CD4-positive, alpha-beta memory T cell (primary cell): ENCODE results near the gene CFAP410. TPM values are rescaled to one million over a fixed set of nuclear protein-coding genes. Genes with fewer than 3 reads are reported as not detected.

Experiments
- CTCF ChIA-PET: fragments of 350-600 bp; sonication (Branson Sonifier 250); formaldehyde crosslinking; loops from one replicate; lab custom pipeline; 2021; ENCODE audit warnings: inconsistent platforms; ENCODE audit not compliant: partially characterized antibody; lab: Charles Lee
- POLR2A ChIA-PET: fragments of 350-600 bp; sonication (Branson Sonifier 250); formaldehyde crosslinking; loops from one replicate; lab custom pipeline; 2021; ENCODE audit not compliant: partially characterized antibody; lab: Charles Lee
- DNase-seq, 5 donors: peaks; one replicate each; pipeline versions ENCODE4 v3.0.0 to v3.0.0-alpha.2; 2020 to 2022; ENCODE audit warnings: mixed read lengths in 1 of 5
- H3K27ac ChIP-seq: one replicate; pipeline ENCODE4 v1.7.0; 2013; ENCODE audit warnings: low read depth, low read length
- H3K27me3 ChIP-seq: 2 replicates; pipeline ENCODE4 v1.7.0; 2013; ENCODE audit warnings: mild to moderate bottlenecking, low read length, moderate library complexity; ENCODE audit not compliant: insufficient read depth
- H3K36me3 ChIP-seq: 2 replicates; pipeline ENCODE4 v1.7.0; 2013; ENCODE audit warnings: mild to moderate bottlenecking, low read length, moderate library complexity; ENCODE audit not compliant: insufficient read depth
- H3K4me1 ChIP-seq: 2 replicates; pipeline ENCODE4 v1.7.0; 2013; ENCODE audit warnings: mild to moderate bottlenecking, low read length, moderate library complexity; ENCODE audit not compliant: insufficient read depth
- H3K4me3 ChIP-seq, 2 donors: one replicate each; pipeline ENCODE4 v1.7.0; 2013; ENCODE audit warnings: low read length in 2 of 2, mild to moderate bottlenecking in 1 of 2
- H3K9me3 ChIP-seq, 2 donors: one replicate each; pipeline ENCODE4 v1.7.0; 2013; ENCODE audit warnings: low read length in 2 of 2, control low read depth in 1 of 2; ENCODE audit not compliant: control insufficient read depth in 1 of 2
- H3K27ac Mint-ChIP-seq, 7 donors: one replicate each; pipeline ENCODE4 v1.8.0; 2020 to 2021; ENCODE audit warnings: mixed read lengths in 7 of 7, mild to moderate bottlenecking in 6 of 7, inconsistent platforms in 3 of 7, moderate library complexity in 3 of 7
- H3K27me3 Mint-ChIP-seq, 2 donors: one replicate each; pipeline ENCODE4 v1.8.0; 2020 to 2021; ENCODE audit warnings: mixed read lengths in 2 of 2
- H3K36me3 Mint-ChIP-seq, 2 donors: one replicate each; pipeline ENCODE4 v1.8.0; 2020 to 2021; ENCODE audit warnings: mixed read lengths in 2 of 2, inconsistent platforms in 1 of 2, mild to moderate bottlenecking in 1 of 2
- H3K4me1 Mint-ChIP-seq, 4 donors: one replicate each; pipeline ENCODE4 v1.8.0; 2020 to 2021; ENCODE audit warnings: mixed read lengths in 4 of 4, mild to moderate bottlenecking in 1 of 4
- H3K4me3 Mint-ChIP-seq, 8 donors: one replicate each; pipeline ENCODE4 v1.8.0; 2020 to 2021; ENCODE audit warnings: mixed read lengths in 8 of 8, mild to moderate bottlenecking in 7 of 8, moderate library complexity in 6 of 8, inconsistent platforms in 3 of 8
- H3K9me3 Mint-ChIP-seq, 8 donors: one replicate each; pipeline ENCODE4 v1.8.0; 2020 to 2021; ENCODE audit warnings: mixed read lengths in 8 of 8, mild to moderate bottlenecking in 5 of 8, inconsistent platforms in 3 of 8, moderate library complexity in 1 of 8
- intact Hi-C: fragments of 100-400 bp; cut with micrococcal nuclease; formaldehyde crosslinking; loops from one replicate; pipeline ENCODE4 v1.15.1; 2023
- polyA plus RNA-seq, 2 donors: library from polyadenylated mRNA; unstranded; fragments of 300-500 nt; fragmentation: Illumina TruSeq; gene quantifications; one replicate each; pipeline ENCODE4 v1.2.3, GENCODE V29; 2021
- total RNA-seq, 2 experiments: library from RNA; stranded (reverse); gene quantifications; one replicate each; pipeline ENCODE4 v1.2.3, GENCODE V29; 2021

Gene CFAP410
- total and polyA plus RNA-seq, 4 experiments from 2014 or later = 20.1 to 55.2 (median 42.0) TPM

DNA sequence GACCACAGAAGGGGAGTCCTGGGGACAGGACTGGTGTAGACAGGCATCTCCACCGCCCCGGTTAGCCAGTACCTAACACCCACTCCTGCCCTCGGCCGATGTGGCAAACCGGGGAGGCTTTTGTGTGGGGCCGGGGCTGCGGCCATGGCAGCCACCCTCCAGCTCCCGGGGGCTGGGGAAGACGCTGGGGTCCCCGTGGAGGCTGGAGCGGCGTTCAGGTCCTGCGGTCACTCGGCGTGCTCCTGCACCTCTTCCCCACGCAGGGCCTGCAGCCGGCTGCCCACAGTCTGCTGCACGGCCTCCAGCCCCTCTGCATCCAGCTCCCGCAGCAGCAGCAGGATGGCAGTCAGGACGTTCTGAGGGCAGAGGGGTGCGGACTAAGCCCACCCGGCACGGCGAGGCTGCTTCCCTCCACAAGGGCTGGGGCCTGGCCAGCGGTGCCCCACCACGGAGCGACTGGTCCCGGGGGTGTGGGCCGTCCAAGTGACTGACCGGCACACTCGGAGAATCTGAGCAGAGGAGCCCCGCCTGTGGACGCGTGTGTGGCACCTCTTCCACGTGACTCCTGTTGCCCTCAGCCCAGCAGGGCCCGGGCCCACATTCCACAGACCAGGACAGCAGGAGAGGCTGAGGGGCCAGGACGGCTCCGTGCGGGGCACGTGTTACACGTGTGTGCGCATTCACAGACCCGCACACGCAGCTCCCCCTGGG, 9.1 kb downstream of the CFAP410 start:
- ChIA-PET POLR2A (interaction anchor here (1.2 to 2.1 kb wide), 3 partner anchors 9 to 11 kb away, joined by 3 to 5 read pairs (median 3); partner anchors contain the start of gene CFAP410), CTCF (no interaction called here)
- Mint-ChIP-seq H3K27ac (no peak overlapping the region), H3K27me3 (no peaks in the 10 kb centered on the region), H3K36me3 (peaks cover 0 to 9% of the 10 kb centered on the region in 2 donors), H3K9me3 (peaks cover 0 to 3% (median 0%) of the 10 kb centered on the region in 8 donors), H3K4me1 (peaks cover 0 to 5% (median 2%) of the 10 kb centered on the region in 4 donors), H3K4me3 (no peak overlapping the region)
- intact Hi-C loops = loop anchor here (10.0 kb wide), 1 partner anchor 485 kb away; the partner anchor contains the start of gene SUMO3
- no peaks in the 10 kb centered on the region for H3K27me3 ChIP-seq
- no peak overlapping the region for H3K4me3 ChIP-seq
- H3K27ac ChIP-seq = no peak overlapping the region
- H3K9me3 ChIP-seq = no peaks in the 10 kb centered on the region
- DNase-seq = no peak
- peaks cover 4% of the 10 kb centered on the region for H3K36me3 ChIP-seq
- no peaks in the 10 kb centered on the region for H3K4me1 ChIP-seq

DNA sequence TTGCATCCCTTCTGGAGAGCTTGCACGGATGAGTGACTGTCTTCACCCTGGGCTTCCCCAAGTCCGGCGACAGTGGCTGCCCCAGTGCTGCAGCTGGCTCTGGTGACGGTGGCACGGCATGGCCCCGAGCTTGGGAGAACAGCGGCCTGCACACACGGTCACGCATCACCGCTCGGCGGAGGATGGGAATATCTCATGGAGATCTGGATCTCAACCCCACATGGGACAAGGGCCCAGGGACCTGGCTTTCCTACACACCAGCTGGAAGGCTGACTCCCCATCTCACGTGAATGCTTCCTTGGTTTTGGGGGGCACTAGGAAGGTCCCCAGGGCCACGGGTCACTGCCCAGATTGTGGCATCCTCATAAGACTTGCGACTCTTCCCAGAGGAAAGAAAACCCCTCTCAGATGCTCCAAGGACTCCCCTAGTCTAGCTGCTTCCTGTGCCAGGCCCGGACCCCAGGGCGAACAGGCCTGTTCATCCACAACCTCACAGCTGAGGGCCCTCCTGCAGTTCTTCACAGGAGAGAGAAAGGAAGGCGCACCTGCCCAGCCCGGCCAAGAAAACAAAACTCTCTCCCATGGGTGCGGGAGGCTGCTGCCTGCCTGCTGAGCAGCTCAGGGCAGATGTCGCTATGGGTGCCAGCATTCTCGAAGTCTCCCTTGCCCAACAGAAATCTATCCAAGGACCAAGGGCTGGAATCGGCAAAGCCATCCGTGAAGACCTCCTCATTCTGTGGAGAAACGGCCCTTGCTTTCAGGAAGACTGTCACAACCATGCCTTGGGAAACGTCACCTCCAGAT, 9.9 kb downstream of the CFAP410 start:
- ChIA-PET CTCF (no interaction called here), POLR2A (interaction anchor here (0.6 to 2.1 kb wide), 4 partner anchors 8 to 274 kb away, joined by 3 to 5 read pairs (median 3); partner anchors contain the start of gene CFAP410)
- Histone ChIP-seq H3K36me3 (peaks cover 4% of the 10 kb centered on the region), H3K4me1 (no peaks in the 10 kb centered on the region), H3K9me3 (no peaks in the 10 kb centered on the region), H3K4me3 (no peak overlapping the region), H3K27me3 (no peaks in the 10 kb centered on the region), H3K27ac (no peak overlapping the region)
- no peaks in the 10 kb centered on the region for H3K27me3 Mint-ChIP-seq
- H3K4me3 Mint-ChIP-seq = peak overlapping the region in 1 of 8 donors; percentile 29
- H3K27ac Mint-ChIP-seq = peak overlapping the region in 2 of 7 donors; percentile 23 to 41
- intact Hi-C loops = no loop called here
- peaks cover 0 to 5% (median 2%) of the 10 kb centered on the region in 4 donors for H3K4me1 Mint-ChIP-seq
- H3K36me3 Mint-ChIP-seq = peaks cover 0 to 13% of the 10 kb centered on the region in 2 donors
- no peak for DNase-seq
- peaks cover 0 to 3% (median 0%) of the 10 kb centered on the region in 8 donors for H3K9me3 Mint-ChIP-seq

DNA sequence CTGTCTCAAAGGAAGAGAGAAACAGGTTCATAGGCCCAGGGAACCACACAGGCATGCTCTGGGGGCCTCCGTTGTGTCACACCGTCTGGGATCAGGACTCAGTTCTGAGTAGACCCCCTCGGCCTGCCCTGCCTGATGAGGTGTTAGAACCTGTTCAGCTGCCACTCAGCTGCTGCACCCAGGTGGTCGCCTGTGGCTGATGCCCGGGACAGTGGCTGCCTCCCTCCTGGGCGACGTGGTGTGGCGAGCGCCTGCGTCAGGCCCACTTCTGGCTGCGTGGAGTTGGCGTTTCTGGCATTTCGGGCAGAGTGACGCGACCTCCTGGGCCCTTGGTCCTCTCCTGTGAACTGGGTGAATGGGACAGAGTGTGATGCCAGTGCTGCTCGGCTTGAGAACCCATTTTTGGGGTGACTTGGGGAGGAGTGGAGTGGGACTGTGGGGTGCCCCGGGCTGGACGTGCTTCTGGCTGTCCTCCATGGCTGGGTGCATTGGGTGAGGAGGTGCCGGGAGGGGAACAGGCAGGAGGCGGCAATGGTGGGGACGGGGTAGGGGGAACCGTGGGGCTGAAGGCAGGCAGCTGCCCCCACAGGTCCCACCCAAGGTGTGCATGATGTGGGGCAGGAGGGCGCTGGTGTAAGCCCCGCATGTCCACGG, 10.8 kb downstream of the CFAP410 start:
- Mint-ChIP-seq H3K4me1 (peaks cover 0 to 5% (median 2%) of the 10 kb centered on the region in 4 donors), H3K4me3 (no peak overlapping the region), H3K36me3 (peaks cover 0 to 13% of the 10 kb centered on the region in 2 donors), H3K27me3 (no peaks in the 10 kb centered on the region), H3K27ac (peak overlapping the region in 3 of 7 donors; percentile 31 to 41 (median 35)), H3K9me3 (peaks cover 0 to 3% (median 0%) of the 10 kb centered on the region in 8 donors)
- H3K27ac ChIP-seq = no peak overlapping the region
- no peaks in the 10 kb centered on the region for H3K4me1 ChIP-seq
- H3K36me3 ChIP-seq = peaks cover 4% of the 10 kb centered on the region
- ChIA-PET CTCF (no interaction called here), POLR2A (interaction anchor here (1.2 to 1.3 kb wide), 2 partner anchors 10 kb away, joined by 3 to 9 read pairs; partner anchors contain the start of gene CFAP410)
- no peak for DNase-seq
- H3K9me3 ChIP-seq = no peaks in the 10 kb centered on the region
- no peak overlapping the region for H3K4me3 ChIP-seq
- H3K27me3 ChIP-seq = no peaks in the 10 kb centered on the region
- intact Hi-C loops = no loop called here

GRCh38 chr21:44327603-44327974, 11.6 kb downstream of the CFAP410 start:
- Histone ChIP-seq H3K27me3 (no peaks in the 10 kb centered on the region), H3K36me3 (peaks cover 4% of the 10 kb centered on the region), H3K27ac (no peak overlapping the region), H3K4me3 (no peak overlapping the region), H3K9me3 (no peaks in the 10 kb centered on the region), H3K4me1 (no peaks in the 10 kb centered on the region)
- Mint-ChIP-seq H3K27me3 (no peaks in the 10 kb centered on the region), H3K36me3 (peaks cover 0 to 19% of the 10 kb centered on the region in 2 donors), H3K4me1 (peaks cover 0 to 5% (median 2%) of the 10 kb centered on the region in 4 donors), H3K9me3 (peaks cover 0 to 3% (median 0%) of the 10 kb centered on the region in 8 donors), H3K4me3 (no peak overlapping the region), H3K27ac (peak overlapping the region in 1 of 7 donors; percentile 15)
- ChIA-PET POLR2A (interaction anchor here (1.2 kb wide), 1 partner anchor 11 kb away, joined by 9 read pairs; the partner anchor contains the start of gene CFAP410), CTCF (no interaction called here)
- intact Hi-C loops = no loop called here
- DNase-seq = no peak

DNA sequence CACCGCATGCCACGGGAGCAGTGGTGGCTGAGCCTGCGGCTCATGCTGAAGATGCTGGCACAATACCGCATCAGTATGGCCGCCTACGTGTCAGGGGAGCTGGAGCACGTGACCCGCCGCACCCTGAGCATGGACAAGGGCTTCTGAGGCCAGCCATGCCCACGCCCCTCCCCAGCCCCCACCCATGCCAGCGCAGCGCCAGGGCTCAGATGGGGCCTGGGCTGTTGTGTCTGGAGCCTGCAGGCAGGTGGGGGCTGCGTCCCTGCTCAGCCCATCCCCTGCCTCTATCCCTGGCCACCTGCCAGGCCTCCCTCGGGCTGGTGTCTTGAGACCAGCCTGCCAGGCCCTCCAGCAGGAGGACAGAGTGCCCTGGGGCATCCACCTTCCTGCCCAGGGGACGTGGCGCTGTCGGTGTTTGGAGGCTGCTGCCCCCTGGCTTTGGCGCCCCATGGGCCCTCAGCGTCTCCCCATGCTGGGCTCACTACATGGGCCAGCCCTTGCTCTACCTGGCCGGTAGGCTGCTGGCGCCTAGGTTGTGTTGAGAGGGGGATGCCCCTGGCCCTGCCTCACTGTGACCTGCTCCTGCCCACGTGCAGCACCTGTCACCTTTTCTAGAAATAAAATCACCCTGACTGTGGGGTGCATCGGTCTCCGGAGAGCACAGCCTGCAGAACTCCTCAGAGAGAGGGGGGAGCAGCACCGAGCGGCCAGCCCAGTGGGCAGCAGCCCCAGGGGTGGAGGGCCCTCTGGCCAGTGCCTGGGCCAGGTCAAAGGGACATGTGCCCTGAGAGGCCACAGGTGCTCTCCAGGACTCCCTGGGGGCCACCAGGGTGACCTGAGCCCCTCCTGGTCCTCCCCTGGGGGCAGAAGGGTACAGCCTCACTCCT, 12.2 kb downstream of the CFAP410 start:
- Mint-ChIP-seq H3K27me3 (no peaks in the 10 kb centered on the region), H3K27ac (no peak overlapping the region), H3K4me1 (peaks cover 0 to 4% (median under 1%) of the 10 kb centered on the region in 4 donors), H3K9me3 (peaks cover 0 to 1% (median 0%) of the 10 kb centered on the region in 8 donors), H3K4me3 (no peak overlapping the region), H3K36me3 (peaks cover 0 to 17% of the 10 kb centered on the region in 2 donors)
- intact Hi-C loops = no loop called here
- H3K36me3 ChIP-seq = peaks cover 4% of the 10 kb centered on the region
- no peak overlapping the region for H3K27ac ChIP-seq
- POLR2A ChIA-PET = interaction anchor here (1.5 kb wide), 1 partner anchor 8 kb away, joined by 5 read pairs; no protein-coding TSS in a partner anchor
- H3K9me3 ChIP-seq = no peaks in the 10 kb centered on the region
- no peak overlapping the region for H3K4me3 ChIP-seq
- no peaks in the 10 kb centered on the region for H3K4me1 ChIP-seq
- no peaks in the 10 kb centered on the region for H3K27me3 ChIP-seq
- CTCF ChIA-PET = no interaction called here
- DNase-seq = no peak

DNA sequence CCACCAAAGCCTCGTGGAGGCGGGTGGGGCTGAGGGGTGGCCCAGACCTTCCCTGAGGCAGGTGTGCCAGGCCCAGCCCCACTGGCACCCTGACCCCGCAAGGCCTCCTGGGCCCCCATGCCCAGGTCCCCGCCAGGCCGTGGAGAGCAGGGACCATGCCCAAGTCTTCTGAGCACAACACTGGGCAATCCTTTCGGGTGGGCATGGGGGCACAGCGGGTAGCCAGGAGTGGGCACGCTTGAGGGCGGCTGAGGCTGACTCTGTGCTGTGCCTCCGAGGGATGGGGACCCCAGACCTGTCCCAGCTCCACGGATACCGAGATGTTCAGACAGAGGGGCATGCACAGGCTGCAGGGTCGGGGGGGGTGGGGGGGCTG, 12.9 kb downstream of the CFAP410 start:
- no peak overlapping the region for H3K27ac Mint-ChIP-seq
- no peak overlapping the region for H3K4me3 Mint-ChIP-seq
- no peak for DNase-seq

More for the DNA sequence above, 12.9 kb downstream of the CFAP410 start:
- H3K27ac ChIP-seq = no peak overlapping the region
- peaks cover 4% of the 10 kb centered on the region for H3K36me3 ChIP-seq
- no peaks in the 10 kb centered on the region for H3K9me3 ChIP-seq
- no peaks in the 10 kb centered on the region for H3K9me3 Mint-ChIP-seq
- peaks cover 0 to 17% of the 10 kb centered on the region in 2 donors for H3K36me3 Mint-ChIP-seq
- H3K27me3 ChIP-seq = no peaks in the 10 kb centered on the region
- intact Hi-C loops = no loop called here
- CTCF ChIA-PET = no interaction called here
- peaks cover 0 to 3% (median 0%) of the 10 kb centered on the region in 4 donors for H3K4me1 Mint-ChIP-seq
- POLR2A ChIA-PET = interaction anchor here (1.5 kb wide), 1 partner anchor 9 kb away, joined by 5 read pairs; no protein-coding TSS in a partner anchor
- no peak overlapping the region for H3K4me3 ChIP-seq
- no peaks in the 10 kb centered on the region for H3K27me3 Mint-ChIP-seq
- no peaks in the 10 kb centered on the region for H3K4me1 ChIP-seq
